Small intestine (tissue), 7 donors: Measurements from ENCODE around the gene SLC7A14. TPM values are rescaled to one million over a fixed set of nuclear protein-coding genes. Genes with fewer than 3 reads are reported as not detected.
A peak's percentile ranks its signal among the peaks of the same experiment; 100 is the strongest.

Experiments
- DNase-seq, 2 donors: peaks; one replicate each; pipeline versions ENCODE4 v3.0.0 to v3.0.0-alpha.2; 2013
- FAIRE-seq: peaks from 2 replicates; lab custom pipeline; 2012; peaks lifted over from hg19 to GRCh38; lab: Jason Lieb, UNC
- H3K27ac ChIP-seq, 3 donors: one replicate each; pipeline ENCODE4 v1.5.1; 2013; ENCODE audit warnings: low read length in 2 of 3, mild to moderate bottlenecking in 2 of 3, control low read depth in 1 of 3, inconsistent platforms in 1 of 3, low read depth in 1 of 3, moderate library complexity in 1 of 3
- H3K27me3 ChIP-seq, 3 donors: one replicate each; pipeline ENCODE4 v1.6.1; 2013; ENCODE audit warnings: low read length in 3 of 3, inconsistent platforms in 1 of 3; ENCODE audit not compliant: control insufficient read depth in 3 of 3, insufficient read depth in 3 of 3
- H3K36me3 ChIP-seq, 3 donors: one replicate each; pipeline ENCODE4 v1.6.1; 2013; ENCODE audit warnings: low read length in 3 of 3, inconsistent platforms in 1 of 3, low read depth in 1 of 3, mild to moderate bottlenecking in 1 of 3, moderate library complexity in 1 of 3; ENCODE audit not compliant: control insufficient read depth in 3 of 3, insufficient read depth in 2 of 3
- H3K4me1 ChIP-seq, 3 donors: one replicate each; pipeline ENCODE4 v1.6.1; 2013; ENCODE audit warnings: low read length in 2 of 3, inconsistent platforms in 1 of 3, low read depth in 1 of 3, mild to moderate bottlenecking in 1 of 3, moderate library complexity in 1 of 3; ENCODE audit not compliant: control insufficient read depth in 3 of 3, insufficient read depth in 2 of 3
- H3K4me3 ChIP-seq, 3 donors: one replicate each; pipeline ENCODE4 v1.5.1; 2013; ENCODE audit warnings: low read length in 3 of 3, control low read depth in 1 of 3, inconsistent platforms in 1 of 3, low read depth in 1 of 3, mild to moderate bottlenecking in 1 of 3, moderate library complexity in 1 of 3
- H3K9me3 ChIP-seq, 2 donors: one replicate each; pipeline ENCODE4 v1.6.1; 2013; ENCODE audit warnings: low read depth in 1 of 2, low read length in 1 of 2; ENCODE audit not compliant: control insufficient read depth in 2 of 2, insufficient read depth in 1 of 2
- WGBS, 3 donors: extraction: QIAGEN DNeasy Blood & Tissue Kit; methylation state at CpG; one replicate each; pipeline ENCODE4 v1.1.7; 2013; 5-methylcytosine and 5-hydroxymethylcytosine counted together
- polyA plus RNA-seq, 4 donors: library from polyadenylated mRNA; stranded (reverse) in 3 of 4; unstranded in 1 of 4; fragments of 200-250 nt in 3 of 4; fragments of 120-200 nt in 1 of 4; gene quantifications; one replicate each; pipeline versions ENCODE4 v1.2.1 to v1.2.3, GENCODE V29; 2013
- donor health status: healthy with polysubstance abuse.
- donor health status: control.
- donor health status: control.
- donor health status: Bipolar disorder and iron deficiency.
- donor health status: healthy.

The SLC7A14 gene
- polyA plus RNA-seq, 4 donors: 1.0 to 1.6 TPM; not detected in 2

- Histone ChIP-seq H3K4me3 (no peak overlapping the region), H3K27ac (no peak overlapping the region), H3K9me3 (no peaks in the 10 kb centered on the region), H3K36me3 (no peaks in the 10 kb centered on the region), H3K4me1 (no peaks in the 10 kb centered on the region), H3K27me3 (no peaks in the 10 kb centered on the region)
- FAIRE-seq: no peak
- DNase-seq: peak in 1 of 2 donors; percentile 12
- 55 to 78% (median 66%) methylated on average over 7 of the region's 7 CpGs for WGBS, 3 donors
Measured at GRCh38 chr3:170563712-170564423, 22.0 kb downstream of the SLC7A14 start.

DNA sequence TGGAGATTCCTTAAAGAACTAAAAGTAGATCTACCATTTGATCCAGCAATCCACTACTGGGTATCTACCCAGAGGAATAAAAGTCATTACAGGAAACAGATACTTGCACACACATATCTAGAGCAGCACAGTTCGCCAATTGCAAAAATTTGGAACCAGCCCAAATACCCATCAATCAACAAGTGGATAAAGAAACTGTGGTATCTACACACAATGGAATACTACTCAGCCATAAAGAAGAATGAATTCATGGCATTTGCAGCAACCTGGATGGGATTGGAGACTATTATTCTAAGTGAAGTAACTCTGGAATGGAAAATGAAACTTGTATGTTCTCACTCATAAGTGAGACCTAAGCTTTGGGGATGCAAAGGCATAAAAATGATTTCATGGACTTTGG is 23.8 kb downstream of the SLC7A14 start:
- DNase-seq (no peak), FAIRE-seq (no peak)
- H3K4me1 ChIP-seq: no peaks in the 10 kb centered on the region
- no peak overlapping the region for H3K27ac ChIP-seq
- H3K9me3 ChIP-seq: no peaks in the 10 kb centered on the region
- no peaks in the 10 kb centered on the region for H3K36me3 ChIP-seq
- 75 to 82% (median 82%) methylated on average over 1 of the region's 1 CpG for WGBS, 3 donors
- H3K27me3 ChIP-seq: no peaks in the 10 kb centered on the region
- no peak overlapping the region for H3K4me3 ChIP-seq

GRCh38 chr3:170560717-170561382 is 25.0 kb downstream of the SLC7A14 start:
- WGBS, 3 donors: 78 to 84% (median 80%) methylated on average over 5 of the region's 5 CpGs
- FAIRE-seq: no peak

GRCh38 chr3:170560296-170560695 is 25.6 kb downstream of the SLC7A14 start:
- DNase-seq: no peak
- Histone ChIP-seq H3K4me3 (no peak overlapping the region), H3K36me3 (no peaks in the 10 kb centered on the region), H3K27ac (no peak overlapping the region), H3K4me1 (no peaks in the 10 kb centered on the region), H3K27me3 (no peaks in the 10 kb centered on the region), H3K9me3 (no peaks in the 10 kb centered on the region)
- no peak for FAIRE-seq
- WGBS, 3 donors: 68 to 77% (median 73%) methylated on average over 4 of the region's 4 CpGs

More at GRCh38 chr3:170560717-170561382, 25.0 kb downstream of the SLC7A14 start:
- no peak for DNase-seq
- H3K27ac ChIP-seq: no peak overlapping the region
- H3K27me3 ChIP-seq: no peaks in the 10 kb centered on the region
- H3K4me1 ChIP-seq: no peaks in the 10 kb centered on the region
- no peaks in the 10 kb centered on the region for H3K36me3 ChIP-seq
- no peaks in the 10 kb centered on the region for H3K9me3 ChIP-seq
- no peak overlapping the region for H3K4me3 ChIP-seq

DNA sequence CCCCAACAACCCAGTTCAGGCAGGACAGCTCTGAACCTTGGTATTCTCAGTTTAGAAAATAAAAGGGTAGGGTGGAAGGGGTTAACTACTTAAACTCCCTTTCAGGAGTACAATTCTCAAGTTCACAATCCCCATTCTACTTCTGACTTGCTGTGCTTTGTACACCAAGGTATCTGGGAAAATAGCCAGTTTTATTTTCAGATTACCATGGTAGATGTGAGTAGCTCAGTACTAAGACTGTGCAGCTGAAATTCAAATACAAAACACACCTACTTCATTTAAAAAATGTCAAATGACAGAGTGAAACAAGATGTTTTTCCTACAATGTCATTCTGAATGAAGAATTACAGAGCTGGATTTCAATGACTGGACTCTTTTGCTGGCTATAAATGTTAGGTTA is 27.4 kb downstream of the SLC7A14 start:
- H3K4me1 ChIP-seq: no peaks in the 10 kb centered on the region
- H3K27me3 ChIP-seq: no peaks in the 10 kb centered on the region
- H3K4me3 ChIP-seq: no peak overlapping the region
- H3K27ac ChIP-seq: no peak overlapping the region
- H3K9me3 ChIP-seq: no peaks in the 10 kb centered on the region
- no peak for DNase-seq
- no peaks in the 10 kb centered on the region for H3K36me3 ChIP-seq
- no peak for FAIRE-seq

- Histone ChIP-seq H3K4me1 (no peaks in the 10 kb centered on the region), H3K36me3 (no peaks in the 10 kb centered on the region), H3K9me3 (no peaks in the 10 kb centered on the region), H3K27me3 (no peaks in the 10 kb centered on the region), H3K4me3 (no peak overlapping the region), H3K27ac (no peak overlapping the region)
- FAIRE-seq: no peak
- WGBS, 3 donors: 95 to 100% (median 100%) methylated on average over 1 of the region's 1 CpG
- no peak for DNase-seq
Measured at GRCh38 chr3:170555329-170555728, 30.5 kb downstream of the SLC7A14 start.

GRCh38 chr3:170553788-170554757 is 31.8 kb downstream of the SLC7A14 start:
- Histone ChIP-seq H3K36me3 (no peaks in the 10 kb centered on the region), H3K27ac (no peak overlapping the region), H3K9me3 (no peaks in the 10 kb centered on the region), H3K4me3 (no peak overlapping the region), H3K27me3 (no peaks in the 10 kb centered on the region), H3K4me1 (no peaks in the 10 kb centered on the region)
- FAIRE-seq (no peak), DNase-seq (no peak)
- WGBS, 3 donors: 56 to 71% (median 60%) methylated on average over 4 of the region's 4 CpGs

DNA sequence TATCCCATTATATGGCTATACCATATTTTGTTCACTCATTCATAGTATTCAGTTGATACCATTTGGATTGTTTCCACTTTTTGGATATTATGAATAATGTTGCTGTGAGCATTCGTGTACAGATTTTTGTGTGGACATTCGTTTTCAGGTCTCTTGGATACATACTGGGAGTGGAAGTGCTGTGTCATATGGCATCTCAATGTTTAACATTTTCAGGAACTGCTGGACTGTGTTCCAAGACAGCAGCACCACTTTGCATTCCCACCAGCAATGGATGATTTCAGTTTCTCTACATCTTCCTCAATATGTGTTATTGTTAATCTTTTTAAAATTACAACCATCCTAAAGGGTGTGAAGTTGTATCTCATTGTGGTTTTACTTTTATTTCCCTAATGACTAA is 34.6 kb downstream of the SLC7A14 start:
- no peak for DNase-seq
- FAIRE-seq: no peak

More for the DNA sequence above, 34.6 kb downstream of the SLC7A14 start:
- Histone ChIP-seq H3K4me1 (no peaks in the 10 kb centered on the region), H3K4me3 (no peak overlapping the region), H3K9me3 (no peaks in the 10 kb centered on the region), H3K27me3 (no peaks in the 10 kb centered on the region), H3K36me3 (no peaks in the 10 kb centered on the region), H3K27ac (no peak overlapping the region)
- WGBS, 3 donors: 65 to 76% (median 70%) methylated on average over 2 of the region's 2 CpGs
